ENCODE data around the gene ACVR1.
"Not testable (repeated sequence)": the region's sequence is repeated elsewhere in the genome, so short reads cannot be mapped to it uniquely, and the experiment has no call there.

Gene ACVR1

GRCh38 chr2:157720504-157720903 is 155.6 kb downstream of the ACVR1 start:
- no peak for ATAC-seq (ENCODE audit: low read depth)

GRCh38 chr2:157704653-157705052 is 171.5 kb downstream of the ACVR1 start:
- H3K4me1 ChIP-seq (ENCODE audit: insufficient read depth, poor library complexity, severe bottlenecking); H3K36me3 ChIP-seq (ENCODE audit: low read depth); H3K27me3 ChIP-seq (ENCODE audit: insufficient read depth, poor library complexity, severe bottlenecking); DNase-seq (ENCODE audit: low spot score); H3K4me3 ChIP-seq (ENCODE audit: severe bottlenecking); H3K9me3 ChIP-seq (ENCODE audit: severe bottlenecking); H3K27ac ChIP-seq (ENCODE audit: poor library complexity, severe bottlenecking); ATAC-seq (ENCODE audit: low read depth): not testable (repeated sequence)

More at GRCh38 chr2:157720504-157720903, 155.6 kb downstream of the ACVR1 start:
- Histone ChIP-seq H3K4me3 (ENCODE audit: severe bottlenecking) (no peak overlapping the region), H3K36me3 (ENCODE audit: low read depth) (peaks cover 4% of the 10 kb centered on the region; the same call in 1 of the 2 replicates), H3K4me1 (ENCODE audit: insufficient read depth, poor library complexity, severe bottlenecking) (no peaks in the 10 kb centered on the region), H3K27me3 (ENCODE audit: insufficient read depth, poor library complexity, severe bottlenecking) (no peaks in the 10 kb centered on the region), H3K9me3 (ENCODE audit: severe bottlenecking) (peaks cover 14% of the 10 kb centered on the region), H3K27ac (ENCODE audit: poor library complexity, severe bottlenecking) (no peak overlapping the region)
- no peak for DNase-seq (ENCODE audit: low spot score)
- no peak for TF ChIP-seq CTCF (IDR thresholded peaks at IDR 0.05; ENCODE audit: poor library complexity, severe bottlenecking)

- H3K4me3 ChIP-seq (ENCODE audit: severe bottlenecking); ATAC-seq (ENCODE audit: low read depth); DNase-seq (ENCODE audit: low spot score); H3K27ac ChIP-seq (ENCODE audit: poor library complexity, severe bottlenecking); H3K36me3 ChIP-seq (ENCODE audit: low read depth); H3K9me3 ChIP-seq (ENCODE audit: severe bottlenecking); H3K27me3 ChIP-seq (ENCODE audit: insufficient read depth, poor library complexity, severe bottlenecking); H3K4me1 ChIP-seq (ENCODE audit: insufficient read depth, poor library complexity, severe bottlenecking): not testable (repeated sequence)
Measured at GRCh38 chr2:157704148-157704547, 172.0 kb downstream of the ACVR1 start.

GRCh38 chr2:157699806-157700205 is 176.3 kb downstream of the ACVR1 start:
- ATAC-seq (ENCODE audit: low read depth), result no peak
- DNase-seq (ENCODE audit: low spot score), result no peak
- no peak for TF ChIP-seq CTCF (IDR thresholded peaks at IDR 0.05; ENCODE audit: poor library complexity, severe bottlenecking)
- no peaks in the 10 kb centered on the region for H3K36me3 ChIP-seq (ENCODE audit: low read depth)
- H3K27ac ChIP-seq (ENCODE audit: poor library complexity, severe bottlenecking), result no peak overlapping the region
- no peaks in the 10 kb centered on the region for H3K27me3 ChIP-seq (ENCODE audit: insufficient read depth, poor library complexity, severe bottlenecking)
- no peaks in the 10 kb centered on the region for H3K4me1 ChIP-seq (ENCODE audit: insufficient read depth, poor library complexity, severe bottlenecking)
- H3K9me3 ChIP-seq (ENCODE audit: severe bottlenecking), result no peaks in the 10 kb centered on the region
- no peak overlapping the region for H3K4me3 ChIP-seq (ENCODE audit: severe bottlenecking)

- H3K4me3 ChIP-seq (ENCODE audit: severe bottlenecking), result no peak overlapping the region
- H3K4me1 ChIP-seq (ENCODE audit: insufficient read depth, poor library complexity, severe bottlenecking), result no peaks in the 10 kb centered on the region
- H3K9me3 ChIP-seq (ENCODE audit: severe bottlenecking), result no peaks in the 10 kb centered on the region
- DNase-seq (ENCODE audit: low spot score), result no peak
- ATAC-seq (ENCODE audit: low read depth), result no peak
- no peaks in the 10 kb centered on the region for H3K27me3 ChIP-seq (ENCODE audit: insufficient read depth, poor library complexity, severe bottlenecking)
- TF ChIP-seq CTCF (IDR thresholded peaks at IDR 0.05; ENCODE audit: poor library complexity, severe bottlenecking), result no peak
- H3K36me3 ChIP-seq (ENCODE audit: low read depth), result no peaks in the 10 kb centered on the region
- no peak overlapping the region for H3K27ac ChIP-seq (ENCODE audit: poor library complexity, severe bottlenecking)
Measured at GRCh38 chr2:157699009-157699408, 177.1 kb downstream of the ACVR1 start.

- no peaks in the 10 kb centered on the region for H3K4me1 ChIP-seq (ENCODE audit: insufficient read depth, poor library complexity, severe bottlenecking)
- no peak for DNase-seq (ENCODE audit: low spot score)
- H3K4me3 ChIP-seq (ENCODE audit: severe bottlenecking), result no peak overlapping the region
- no peaks in the 10 kb centered on the region for H3K36me3 ChIP-seq (ENCODE audit: low read depth)
- no peak overlapping the region for H3K27ac ChIP-seq (ENCODE audit: poor library complexity, severe bottlenecking)
- no peaks in the 10 kb centered on the region for H3K27me3 ChIP-seq (ENCODE audit: insufficient read depth, poor library complexity, severe bottlenecking)
- H3K9me3 ChIP-seq (ENCODE audit: severe bottlenecking), result no peaks in the 10 kb centered on the region
- no peak for ATAC-seq (ENCODE audit: low read depth)
- TF ChIP-seq CTCF (IDR thresholded peaks at IDR 0.05; ENCODE audit: poor library complexity, severe bottlenecking), result no peak
Measured at GRCh38 chr2:157698430-157698829, 177.7 kb downstream of the ACVR1 start.
